22Rv1 (cell line): ENCODE data around the gene TLR4.

Source experiments
- H3K27ac ChIP-seq: fragments of 450-650 bp; 2 replicates; pipeline ENCODE4 v1.5.1; 2017
- ZFX ChIP-seq: fragments of 450-650 bp; IDR thresholded peaks from 2 replicates; pipeline ENCODE4 v1.6.1; 2017; ENCODE audit warnings: antibody characterized with exemption, borderline replicate concordance
- TF ChIP-seq, protein P1 (sequence below): fragments of 450-650 bp; IDR thresholded peaks from 2 replicates; pipeline ENCODE4 v1.5.1; 2017; ENCODE audit warnings: mild to moderate bottlenecking

TLR4 gene

DNA sequence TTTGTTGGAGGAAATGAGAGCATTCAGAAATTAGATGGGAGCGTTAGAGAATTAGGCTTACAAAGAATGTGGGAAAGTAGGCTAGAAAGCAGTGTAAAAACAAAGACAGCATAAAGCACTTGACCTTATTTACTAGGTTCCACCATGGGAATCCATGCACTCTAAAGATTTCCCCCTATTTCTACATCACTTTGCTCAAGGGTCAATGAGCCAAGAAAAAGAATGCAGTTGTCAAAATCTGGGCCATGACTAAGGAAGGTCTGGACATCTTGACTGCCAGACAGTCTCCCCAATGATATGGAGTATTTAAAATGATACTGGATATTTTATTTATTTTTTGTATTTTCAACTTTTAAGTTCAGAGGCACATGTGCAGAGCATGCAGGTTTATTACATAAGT is 3.4 kb downstream of the TLR4 start:
- TF ChIP-seq, protein P1, sequence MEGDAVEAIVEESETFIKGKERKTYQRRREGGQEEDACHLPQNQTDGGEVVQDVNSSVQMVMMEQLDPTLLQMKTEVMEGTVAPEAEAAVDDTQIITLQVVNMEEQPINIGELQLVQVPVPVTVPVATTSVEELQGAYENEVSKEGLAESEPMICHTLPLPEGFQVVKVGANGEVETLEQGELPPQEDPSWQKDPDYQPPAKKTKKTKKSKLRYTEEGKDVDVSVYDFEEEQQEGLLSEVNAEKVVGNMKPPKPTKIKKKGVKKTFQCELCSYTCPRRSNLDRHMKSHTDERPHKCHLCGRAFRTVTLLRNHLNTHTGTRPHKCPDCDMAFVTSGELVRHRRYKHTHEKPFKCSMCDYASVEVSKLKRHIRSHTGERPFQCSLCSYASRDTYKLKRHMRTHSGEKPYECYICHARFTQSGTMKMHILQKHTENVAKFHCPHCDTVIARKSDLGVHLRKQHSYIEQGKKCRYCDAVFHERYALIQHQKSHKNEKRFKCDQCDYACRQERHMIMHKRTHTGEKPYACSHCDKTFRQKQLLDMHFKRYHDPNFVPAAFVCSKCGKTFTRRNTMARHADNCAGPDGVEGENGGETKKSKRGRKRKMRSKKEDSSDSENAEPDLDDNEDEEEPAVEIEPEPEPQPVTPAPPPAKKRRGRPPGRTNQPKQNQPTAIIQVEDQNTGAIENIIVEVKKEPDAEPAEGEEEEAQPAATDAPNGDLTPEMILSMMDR: no peak
- no peak for TF ChIP-seq ZFX
- H3K27ac ChIP-seq: no peak overlapping the region

DNA sequence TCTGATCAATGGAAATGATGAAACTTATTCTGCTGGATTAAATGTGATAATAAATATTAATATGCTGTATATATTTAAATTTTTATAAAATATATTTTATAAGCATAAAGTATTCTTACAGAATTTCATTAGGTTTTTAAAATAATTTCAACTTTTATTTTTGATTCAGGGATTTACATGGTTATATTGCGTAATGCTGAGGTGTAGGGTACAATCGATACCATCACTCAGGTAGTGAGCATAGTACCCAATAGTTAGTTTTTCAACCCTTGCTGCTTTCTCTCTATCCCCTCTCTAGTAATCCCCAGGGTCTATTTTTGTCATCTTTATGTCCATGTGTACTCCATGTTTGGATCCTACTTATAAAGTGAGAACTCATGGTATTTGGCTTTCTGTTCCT is 5.7 kb downstream of the TLR4 start:
- H3K27ac ChIP-seq: no peak overlapping the region
- no peak for TF ChIP-seq ZFX
- TF ChIP-seq, protein P1: no peak

DNA sequence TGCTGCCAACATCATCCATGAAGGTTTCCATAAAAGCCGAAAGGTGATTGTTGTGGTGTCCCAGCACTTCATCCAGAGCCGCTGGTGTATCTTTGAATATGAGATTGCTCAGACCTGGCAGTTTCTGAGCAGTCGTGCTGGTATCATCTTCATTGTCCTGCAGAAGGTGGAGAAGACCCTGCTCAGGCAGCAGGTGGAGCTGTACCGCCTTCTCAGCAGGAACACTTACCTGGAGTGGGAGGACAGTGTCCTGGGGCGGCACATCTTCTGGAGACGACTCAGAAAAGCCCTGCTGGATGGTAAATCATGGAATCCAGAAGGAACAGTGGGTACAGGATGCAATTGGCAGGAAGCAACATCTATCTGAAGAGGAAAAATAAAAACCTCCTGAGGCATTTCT is 10.1 kb downstream of the TLR4 start:
- TF ChIP-seq, protein P1: peak; percentile 25; the same call in 1 of the 2 replicates
- TF ChIP-seq ZFX: no peak
- no peak overlapping the region for H3K27ac ChIP-seq

DNA sequence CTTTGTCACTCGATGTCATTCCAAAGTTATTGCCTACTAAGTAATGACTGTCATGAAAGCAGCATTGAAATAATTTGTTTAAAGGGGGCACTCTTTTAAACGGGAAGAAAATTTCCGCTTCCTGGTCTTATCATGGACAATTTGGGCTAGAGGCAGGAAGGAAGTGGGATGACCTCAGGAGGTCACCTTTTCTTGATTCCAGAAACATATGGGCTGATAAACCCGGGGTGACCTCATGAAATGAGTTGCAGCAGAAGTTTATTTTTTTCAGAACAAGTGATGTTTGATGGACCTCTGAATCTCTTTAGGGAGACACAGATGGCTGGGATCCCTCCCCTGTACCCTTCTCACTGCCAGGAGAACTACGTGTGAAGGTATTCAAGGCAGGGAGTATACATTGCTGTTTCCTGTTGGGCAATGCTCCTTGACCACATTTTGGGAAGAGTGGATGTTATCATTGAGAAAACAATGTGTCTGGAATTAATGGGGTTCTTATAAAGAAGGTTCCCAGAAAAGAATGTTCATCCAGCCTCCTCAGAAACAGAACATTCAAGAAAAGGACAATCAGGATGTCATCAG is 11.3 kb downstream of the TLR4 start:
- no peak overlapping the region for H3K27ac ChIP-seq
- no peak for TF ChIP-seq ZFX
- TF ChIP-seq, protein P1: no peak

DNA sequence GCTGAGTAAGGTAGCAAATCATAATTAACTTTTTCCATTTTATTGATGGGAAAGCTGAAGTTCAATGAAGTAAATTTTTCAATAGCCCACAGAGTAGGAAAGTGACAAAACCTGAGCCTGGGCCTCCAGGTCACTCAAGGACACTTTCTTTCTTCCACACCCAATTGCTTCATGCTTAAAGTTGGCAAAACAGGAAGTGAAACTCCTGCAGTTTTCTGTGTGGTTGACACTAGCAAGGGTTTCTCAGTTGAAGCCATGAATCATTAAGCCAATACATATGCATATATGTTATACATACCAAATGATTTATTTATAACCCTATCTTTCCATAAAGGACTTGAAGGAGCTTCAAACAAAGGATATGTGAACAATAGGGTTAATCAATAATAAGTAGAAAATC is 13.9 kb downstream of the TLR4 start:
- no peak overlapping the region for H3K27ac ChIP-seq

DNA sequence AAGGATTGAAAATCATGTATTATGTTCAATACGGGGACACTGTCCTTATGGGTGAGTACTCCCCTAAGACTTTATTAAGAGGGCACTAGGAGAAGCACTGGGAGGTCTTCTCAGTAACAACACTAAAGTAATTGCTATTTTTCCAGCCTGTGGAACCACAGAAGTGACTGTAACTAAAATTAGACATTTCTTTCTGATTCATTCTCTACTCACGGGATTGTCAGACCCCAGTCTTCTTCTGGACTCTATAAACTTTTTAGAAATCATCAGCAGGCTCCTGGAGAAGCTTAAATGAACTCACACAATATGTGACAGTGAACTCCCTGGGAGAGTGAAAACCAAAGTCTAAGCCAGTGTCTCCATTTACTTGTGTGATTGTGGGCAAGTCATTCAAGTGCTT is 14.5 kb downstream of the TLR4 start:
- no peak for TF ChIP-seq ZFX
- TF ChIP-seq, protein P1: no peak
- no peak overlapping the region for H3K27ac ChIP-seq

More for the DNA sequence above, 13.9 kb downstream of the TLR4 start:
- no peak for TF ChIP-seq ZFX
- TF ChIP-seq, protein P1: no peak

DNA sequence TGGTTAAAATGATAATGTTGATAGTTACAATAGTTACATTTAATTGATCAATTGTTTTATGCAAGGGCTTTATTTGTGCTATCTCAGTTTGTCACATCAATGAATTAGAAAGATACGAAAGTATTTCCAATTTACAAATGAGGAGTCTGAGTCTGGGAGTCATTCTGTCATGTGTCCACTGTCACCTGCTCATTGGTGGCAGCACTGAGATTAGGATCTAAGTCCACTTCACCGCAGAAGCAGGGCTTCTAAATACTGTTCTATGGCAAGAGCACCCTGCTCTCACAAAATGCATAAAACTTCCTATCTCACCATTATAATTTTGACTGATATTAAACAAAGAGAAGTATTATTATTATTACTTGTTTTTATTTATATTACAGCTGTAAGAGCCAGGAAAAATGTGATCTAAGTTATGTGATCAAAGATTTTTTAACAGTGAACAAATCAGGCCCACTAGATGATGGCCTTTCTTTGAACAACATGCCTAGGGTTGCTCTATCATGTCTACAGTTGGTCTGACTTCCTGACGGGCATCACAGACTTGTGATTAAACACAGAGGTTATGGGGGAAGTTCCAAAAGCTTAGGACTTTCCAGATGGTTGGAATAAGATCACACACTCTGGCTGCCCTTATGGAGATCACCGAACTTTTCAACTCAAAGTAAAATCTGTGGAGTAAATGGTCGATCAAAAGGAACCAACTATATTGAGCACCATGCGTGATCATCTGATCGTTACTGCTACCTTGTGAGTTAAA is 15.1 kb downstream of the TLR4 start:
- TF ChIP-seq ZFX: no peak
- TF ChIP-seq, protein P1: no peak
- H3K27ac ChIP-seq: no peak overlapping the region
